ENCODE results near the gene ESYT3. TPM values are rescaled to one million over a fixed set of nuclear protein-coding genes. Genes with fewer than 3 reads are reported as not detected.

The ESYT3 gene
- total RNA-seq, 1 donor from 2014 or later: not detected

- TF ChIP-seq CTCF (IDR thresholded peaks at IDR 0.05; ENCODE audit: unreplicated experiment): no peak
- Mint-ChIP-seq H3K9me3 (ENCODE audit: unreplicated experiment) (no peaks in the 10 kb centered on the region), H3K4me3 (ENCODE audit: unreplicated experiment) (peak overlapping the region; percentile 28), H3K4me1 (ENCODE audit: unreplicated experiment) (no peaks in the 10 kb centered on the region), H3K27me3 (ENCODE audit: unreplicated experiment) (peaks cover 2% of the 10 kb centered on the region), H3K36me3 (ENCODE audit: low read depth, unreplicated experiment) (peaks cover 4% of the 10 kb centered on the region), H3K27ac (ENCODE audit: unreplicated experiment) (no peak overlapping the region)
- no peak for DNase-seq (ENCODE audit: low spot score)
Observed at GRCh38 chr3:138404121-138404520, 30.3 kb upstream of the ESYT3 start.

- Mint-ChIP-seq H3K4me1 (ENCODE audit: unreplicated experiment) (no peaks in the 10 kb centered on the region), H3K9me3 (ENCODE audit: unreplicated experiment) (no peaks in the 10 kb centered on the region), H3K4me3 (ENCODE audit: unreplicated experiment) (no peak overlapping the region), H3K36me3 (ENCODE audit: low read depth, unreplicated experiment) (peaks cover 4% of the 10 kb centered on the region), H3K27me3 (ENCODE audit: unreplicated experiment) (peaks cover 2% of the 10 kb centered on the region), H3K27ac (ENCODE audit: unreplicated experiment) (no peak overlapping the region)
- TF ChIP-seq CTCF (IDR thresholded peaks at IDR 0.05; ENCODE audit: unreplicated experiment): no peak
- DNase-seq (ENCODE audit: low spot score): no peak
Observed at GRCh38 chr3:138405001-138405400, 29.4 kb upstream of the ESYT3 start.

- H3K27me3 Mint-ChIP-seq (ENCODE audit: unreplicated experiment): peaks cover 2% of the 10 kb centered on the region
- no peaks in the 10 kb centered on the region for H3K9me3 Mint-ChIP-seq (ENCODE audit: unreplicated experiment)
- no peak overlapping the region for H3K27ac Mint-ChIP-seq (ENCODE audit: unreplicated experiment)
- no peak for DNase-seq (ENCODE audit: low spot score)
- peaks cover 4% of the 10 kb centered on the region for H3K36me3 Mint-ChIP-seq (ENCODE audit: low read depth, unreplicated experiment)
- no peaks in the 10 kb centered on the region for H3K4me1 Mint-ChIP-seq (ENCODE audit: unreplicated experiment)
- H3K4me3 Mint-ChIP-seq (ENCODE audit: unreplicated experiment): no peak overlapping the region
- TF ChIP-seq CTCF (IDR thresholded peaks at IDR 0.05; ENCODE audit: unreplicated experiment): no peak
Observed at GRCh38 chr3:138405486-138405885, 28.9 kb upstream of the ESYT3 start.

DNA sequence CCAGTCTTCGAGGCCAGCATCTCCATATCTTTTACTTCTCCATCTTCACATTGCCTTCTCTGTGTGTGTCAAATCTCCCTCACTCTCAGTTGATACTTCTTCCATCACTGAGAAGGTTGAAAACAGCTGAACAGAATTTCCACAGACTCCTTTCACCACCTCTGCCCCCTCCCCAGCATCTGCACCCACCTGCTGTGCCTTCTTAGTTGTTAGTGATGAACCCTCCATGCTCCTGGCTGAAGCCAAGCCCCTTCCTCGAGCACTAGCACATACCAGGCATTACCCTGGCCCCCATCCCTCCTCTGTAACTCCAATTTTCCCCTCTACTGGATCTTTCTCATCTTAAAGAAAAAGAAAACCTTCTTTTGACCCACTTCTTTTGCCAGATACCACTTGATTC is 27.8 kb upstream of the ESYT3 start:
- H3K27ac Mint-ChIP-seq (ENCODE audit: unreplicated experiment): no peak overlapping the region
- no peak for TF ChIP-seq CTCF (IDR thresholded peaks at IDR 0.05; ENCODE audit: unreplicated experiment)
- DNase-seq (ENCODE audit: low spot score): no peak
- H3K27me3 Mint-ChIP-seq (ENCODE audit: unreplicated experiment): peaks cover 2% of the 10 kb centered on the region
- peaks cover 4% of the 10 kb centered on the region for H3K36me3 Mint-ChIP-seq (ENCODE audit: low read depth, unreplicated experiment)
- H3K4me1 Mint-ChIP-seq (ENCODE audit: unreplicated experiment): no peaks in the 10 kb centered on the region
- H3K4me3 Mint-ChIP-seq (ENCODE audit: unreplicated experiment): no peak overlapping the region
- no peaks in the 10 kb centered on the region for H3K9me3 Mint-ChIP-seq (ENCODE audit: unreplicated experiment)

GRCh38 chr3:138407236-138407907 is 27.0 kb upstream of the ESYT3 start:
- Mint-ChIP-seq H3K9me3 (ENCODE audit: unreplicated experiment) (no peaks in the 10 kb centered on the region), H3K27me3 (ENCODE audit: unreplicated experiment) (peaks cover 1% of the 10 kb centered on the region), H3K27ac (ENCODE audit: unreplicated experiment) (no peak overlapping the region), H3K4me1 (ENCODE audit: unreplicated experiment) (no peaks in the 10 kb centered on the region), H3K36me3 (ENCODE audit: low read depth, unreplicated experiment) (peaks cover 4% of the 10 kb centered on the region), H3K4me3 (ENCODE audit: unreplicated experiment) (no peak overlapping the region)
- DNase-seq (ENCODE audit: low spot score): no peak
- TF ChIP-seq CTCF (IDR thresholded peaks at IDR 0.05; ENCODE audit: unreplicated experiment): no peak

All from endothelial cell (in vitro differentiated cells).